DMS79 treated with DMSO at 0.1 percent for 48 hours (cell line): ENCODE data around the gene NPC1.
"Not testable (repeated sequence)": the region's sequence is repeated elsewhere in the genome, so short reads cannot be mapped to it uniquely, and the experiment has no call there.

ENCODE experiments used
- DNase-seq: peaks from one replicate; lab custom pipeline; 2025; lab: John Stamatoyannopoulos, UW

Gene NPC1

DNA sequence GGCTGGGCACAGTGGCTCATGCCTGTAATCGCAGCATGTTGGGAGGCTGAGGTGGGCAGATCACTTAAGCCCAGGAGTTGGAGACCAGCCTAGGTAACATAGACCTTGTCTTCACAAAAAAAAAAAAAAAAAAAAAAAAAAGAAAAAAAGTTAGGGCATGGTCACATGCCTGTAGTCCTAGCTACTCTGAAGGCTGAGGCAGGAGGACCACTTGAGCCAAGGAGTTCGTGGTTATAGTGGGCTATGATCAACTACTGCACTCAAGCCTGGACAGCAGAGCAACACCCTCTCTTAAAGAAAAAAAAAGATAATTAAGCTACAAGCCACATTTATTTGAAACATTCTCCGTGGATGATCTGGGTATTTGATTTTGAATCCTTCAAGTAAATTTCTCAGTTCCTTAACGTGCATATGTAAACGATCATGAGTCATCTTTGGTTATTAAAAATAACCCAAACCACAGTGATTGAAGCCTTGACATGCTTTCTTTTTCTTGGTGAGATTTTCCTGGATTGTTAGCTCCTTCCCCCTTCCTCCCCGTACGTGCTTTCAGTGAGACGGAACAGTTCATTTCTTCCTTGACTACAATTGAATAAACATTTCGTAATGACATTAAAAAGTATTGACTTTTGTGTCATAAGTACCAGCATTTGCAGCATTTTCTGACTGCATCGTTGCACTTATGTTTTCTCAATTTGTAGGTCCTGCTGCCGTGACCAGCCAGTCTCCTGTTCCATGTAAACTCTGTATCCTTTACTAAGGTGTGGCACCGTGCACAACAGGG is 62.7 kb downstream of the NPC1 start:
- peak; percentile 39 for DNase-seq

DNA sequence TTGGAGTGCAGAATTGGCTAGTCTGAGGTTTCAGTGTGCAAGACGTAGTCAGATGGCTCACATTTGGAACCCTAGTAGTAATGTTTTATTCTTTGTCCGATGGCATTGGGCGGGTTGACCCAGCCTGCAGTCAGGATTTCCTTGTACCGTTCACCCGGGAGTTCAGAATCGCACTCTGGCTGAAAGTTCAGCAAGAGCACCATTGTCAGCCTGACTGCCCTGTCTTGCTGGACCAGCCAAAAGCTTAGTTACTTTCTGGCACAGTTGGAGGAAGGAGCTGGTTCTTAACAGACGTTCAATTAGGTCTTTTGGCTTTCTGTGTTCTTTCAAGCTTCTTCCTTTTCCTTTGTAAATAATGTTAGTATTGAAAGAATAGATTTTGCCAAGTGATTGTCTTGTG is 64.4 kb downstream of the NPC1 start:
- no peak for DNase-seq

- DNase-seq: no peak
Measured at GRCh38 chr18:23521271-23521670, 65.0 kb downstream of the NPC1 start.

GRCh38 chr18:23519734-23520133 is 66.6 kb downstream of the NPC1 start:
- DNase-seq: no peak

- DNase-seq: peak; percentile 68
Measured at GRCh38 chr18:23515911-23516546, 70.3 kb downstream of the NPC1 start.

GRCh38 chr18:23512641-23513040 is 73.7 kb downstream of the NPC1 start:
- DNase-seq: no peak

GRCh38 chr18:23512216-23512615 is 74.1 kb downstream of the NPC1 start:
- DNase-seq: not testable (repeated sequence)

- not testable (repeated sequence) for DNase-seq
Measured at GRCh38 chr18:23510923-23511322, 75.4 kb downstream of the NPC1 start.

DNA sequence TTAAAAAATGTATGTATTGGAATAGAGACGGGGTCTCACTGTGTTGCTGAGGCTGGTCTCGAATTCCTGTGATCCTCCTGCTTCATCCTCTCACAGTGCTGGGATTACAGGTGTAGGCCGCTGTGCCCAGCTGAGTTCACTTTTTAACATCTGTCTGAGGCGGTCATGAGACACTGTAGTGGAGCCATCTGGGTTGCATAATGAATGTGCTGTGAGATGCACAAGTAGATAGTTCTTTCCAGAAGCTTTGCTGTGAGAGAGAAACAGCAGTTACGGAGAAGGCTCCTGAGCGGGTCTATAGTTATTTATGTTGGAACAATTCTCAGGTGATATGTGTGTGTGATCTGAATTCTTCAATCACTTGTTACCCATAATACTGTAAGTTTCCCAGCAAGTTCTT is 79.9 kb downstream of the NPC1 start:
- DNase-seq: no peak

DNA sequence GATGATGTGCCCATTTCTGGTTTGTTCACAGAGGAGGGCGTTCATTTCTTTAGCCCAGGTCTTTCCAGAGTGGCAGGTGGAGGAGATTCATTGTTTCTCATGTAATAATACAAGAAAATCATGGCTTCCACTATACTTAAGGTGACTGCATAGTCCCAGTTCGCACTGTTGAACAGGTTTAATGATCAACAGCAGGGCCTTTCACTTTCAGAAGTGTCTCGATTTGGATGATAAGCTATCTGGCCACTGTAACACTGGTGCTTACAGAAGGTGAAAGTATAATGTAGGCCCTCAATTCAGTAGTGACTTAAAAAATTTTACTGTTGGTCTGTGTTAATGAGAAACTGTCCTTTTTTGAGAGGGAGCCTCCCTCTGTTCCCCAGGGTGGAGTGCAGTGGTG is 81.6 kb downstream of the NPC1 start:
- no peak for DNase-seq

- no peak for DNase-seq
Measured at GRCh38 chr18:23503963-23504344, 82.4 kb downstream of the NPC1 start.

- DNase-seq: peak; percentile 89
Measured at GRCh38 chr18:23503038-23503962, 83.0 kb downstream of the NPC1 start, which contains the start of gene RMC1. Gene RMC1 (plus strand): TSS chr18:23503511. CDS start chr18:23503619, 108 bp downstream.

DNA sequence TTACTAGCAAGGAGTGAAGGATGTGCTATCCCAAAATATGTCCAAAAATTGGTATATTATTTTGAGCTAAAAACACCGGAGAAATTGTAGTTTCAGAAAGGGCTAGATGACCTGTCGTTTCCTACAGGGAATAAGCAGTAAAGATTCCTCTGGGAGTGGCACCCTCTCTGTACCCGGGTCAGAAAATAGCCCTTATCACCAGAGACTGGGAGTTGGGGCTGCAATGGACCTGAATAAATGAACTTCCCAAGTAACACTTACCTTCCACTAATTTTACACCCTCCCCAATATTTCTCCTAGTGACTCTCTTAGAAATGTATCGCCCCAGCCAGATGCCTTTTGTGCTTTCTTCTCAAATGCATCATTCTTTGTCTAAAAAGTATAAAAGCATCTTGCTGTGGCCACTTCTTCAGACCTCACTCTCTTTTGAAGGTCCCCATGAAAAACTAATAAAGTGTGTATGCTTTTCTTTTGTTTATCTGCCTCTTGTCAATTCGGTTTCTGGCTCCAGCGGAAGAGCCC is 83.7 kb downstream of the NPC1 start:
- DNase-seq: no peak

GRCh38 chr18:23501626-23502025 is 84.7 kb downstream of the NPC1 start:
- no peak for DNase-seq

DNA sequence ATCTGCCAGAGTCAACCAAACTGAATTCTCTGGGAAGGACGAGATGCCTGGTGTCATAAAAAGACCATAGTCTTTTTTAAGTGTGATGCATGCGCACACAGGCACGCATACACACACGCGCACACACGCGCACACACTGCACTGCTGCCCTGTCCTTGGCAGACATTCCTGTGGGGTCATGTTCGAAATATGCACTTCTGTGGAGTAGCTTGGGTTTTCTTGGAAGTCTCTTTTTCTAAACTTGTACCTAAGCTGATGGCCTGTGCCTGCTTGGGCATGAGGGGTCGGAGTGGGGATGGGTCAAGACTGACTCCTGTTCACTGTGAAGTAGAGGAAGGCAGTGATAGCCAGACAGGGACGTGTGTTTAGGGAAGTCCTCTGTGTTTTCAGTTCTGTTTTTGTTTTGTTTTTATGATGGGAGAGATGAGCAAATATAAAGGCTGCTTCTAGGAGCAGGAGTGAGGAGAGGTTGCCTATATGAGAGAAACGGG is 87.0 kb downstream of the NPC1 start:
- no peak for DNase-seq

DNA sequence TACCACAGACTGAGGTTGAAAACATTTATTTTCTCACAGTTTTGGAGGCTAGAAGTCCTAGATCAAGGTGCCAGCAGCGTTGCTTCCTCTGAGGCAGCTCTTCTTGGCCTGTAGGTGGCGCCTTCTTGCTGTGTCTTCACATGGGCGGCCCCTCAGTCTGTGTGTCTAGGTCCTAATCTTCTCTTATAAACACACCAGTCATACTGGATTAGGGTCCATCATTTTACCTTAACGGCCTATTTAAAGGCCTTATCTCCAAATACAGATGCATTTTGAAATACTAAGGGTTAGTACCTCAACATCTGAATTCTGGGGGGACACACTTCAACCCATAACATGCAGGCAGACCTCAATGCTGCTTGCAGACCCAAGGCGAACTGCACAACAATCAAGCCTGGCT is 87.4 kb downstream of the NPC1 start:
- DNase-seq: peak; percentile 48

GRCh38 chr18:23498117-23498516 is 88.2 kb downstream of the NPC1 start:
- DNase-seq: no peak

- DNase-seq: no peak
Measured at GRCh38 chr18:23495723-23496440, 90.4 kb downstream of the NPC1 start.

- no peak for DNase-seq
Measured at GRCh38 chr18:23494992-23495391, 91.3 kb downstream of the NPC1 start.

DNA sequence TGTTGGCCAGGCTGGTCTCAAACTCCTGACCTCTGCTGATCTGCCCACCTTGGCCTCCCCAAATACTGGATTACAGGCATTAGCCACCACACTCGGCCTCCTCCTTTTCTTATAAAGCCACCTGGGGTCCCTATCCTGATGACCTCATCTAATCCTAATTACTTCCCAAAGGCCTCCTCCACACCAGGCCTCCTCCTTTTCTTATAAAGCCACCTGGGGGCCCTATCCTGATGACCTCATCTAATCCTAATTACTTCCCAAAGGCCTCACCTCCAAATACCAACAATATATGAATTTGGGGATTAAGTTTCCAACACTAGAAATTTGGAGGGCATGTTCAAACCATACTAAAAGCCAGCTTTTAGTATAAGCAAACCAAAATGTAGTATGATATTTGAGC is 92.7 kb downstream of the NPC1 start:
- DNase-seq: no peak

DNA sequence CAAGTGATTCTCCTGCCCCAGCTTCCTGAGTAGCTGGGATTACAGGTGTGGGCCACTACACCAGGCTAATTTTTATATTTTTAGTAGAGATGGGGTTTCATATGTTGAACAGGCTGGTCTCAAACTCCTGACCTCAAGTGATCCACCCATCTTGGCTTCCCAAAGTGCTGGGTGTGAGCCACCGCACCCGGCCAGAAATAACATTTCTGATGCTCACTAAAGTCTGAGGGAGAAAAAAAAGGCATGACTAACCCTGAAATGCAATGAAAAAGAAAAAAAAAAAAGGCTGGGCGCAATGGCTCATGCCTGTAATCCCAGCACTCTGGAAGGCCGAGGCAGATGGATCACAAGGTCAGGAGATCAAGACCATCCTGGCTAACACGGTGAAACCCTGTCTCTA is 96.7 kb downstream of the NPC1 start:
- DNase-seq: not testable (repeated sequence)
